Esophagus muscularis mucosa (tissue), 4 donors: ENCODE data around the gene ST3GAL6. TPM values are rescaled to one million over a fixed set of nuclear protein-coding genes. Genes with fewer than 3 reads are reported as not detected.

Source experiments
- DNase-seq: peaks from one replicate; pipeline ENCODE4 v3.0.0-alpha.2; 2017; ENCODE audit errors: extremely low spot score
- H3K27ac ChIP-seq, 4 donors: fragments of 200-600 bp; sonication (generic); replicated peaks in 1 of 4; 1 replicate in 3 of 4; 2 replicates in 1 of 4; pipeline ENCODE4 v1.5.1; 2016 to 2019; ENCODE audit warnings: mild to moderate bottlenecking in 1 of 4
- H3K27me3 ChIP-seq, 4 donors: fragments of 200-600 bp; sonication (generic); one replicate each; pipeline versions ENCODE4 v1.5.1 to v1.6.0; 2016 to 2019
- H3K36me3 ChIP-seq, 4 donors: fragments of 200-600 bp; sonication (generic); one replicate each; pipeline ENCODE4 v1.5.1; 2016 to 2019
- H3K4me1 ChIP-seq, 4 donors: fragments of 200-600 bp; sonication (generic); one replicate each; pipeline ENCODE4 v1.5.1; 2016 to 2019
- H3K4me3 ChIP-seq, 4 donors: fragments of 200-600 bp; sonication (generic); 1 replicate in 2 of 4; 2 replicates in 2 of 4; pipeline ENCODE4 v1.5.1; 2016 to 2019; ENCODE audit warnings: mild to moderate bottlenecking in 4 of 4, moderate library complexity in 1 of 4
- H3K9me3 ChIP-seq, 4 donors: fragments of 200-600 bp; sonication (generic); 1 replicate in 3 of 4; 2 replicates in 1 of 4; pipeline ENCODE4 v1.5.1; 2016 to 2019
- EP300 ChIP-seq: sonication (generic); formaldehyde crosslinking; IDR thresholded peaks from one replicate; pipeline ENCODE4 v1.6.1; 2017; ENCODE audit warnings: antibody characterized with exemption
- POLR2A ChIP-seq: fragments of 450-650 bp; IDR thresholded peaks from one replicate; pipeline ENCODE4 v1.6.1; 2017; ENCODE audit warnings: antibody characterized with exemption, moderate library complexity, mild to moderate bottlenecking, low read depth
- POLR2AphosphoS5 ChIP-seq, 2 donors: sonication (generic); formaldehyde crosslinking; IDR thresholded peaks; one replicate each; pipeline ENCODE4 v1.6.1; 2017; ENCODE audit warnings: antibody characterized with exemption in 2 of 2
- WGBS: methylation state at CpG from one replicate; pipeline ENCODE4 v1.1.5; 2018; 5-methylcytosine and 5-hydroxymethylcytosine counted together
- intact Hi-C: fragments of 100-400 bp; cut with DNase I; formaldehyde crosslinking; loops from one replicate; pipeline ENCODE4 v1.15.1; 2023
- total RNA-seq, 4 donors: library from RNA; depleted of rRNA; stranded (reverse); fragments of >200 nt; gene quantifications; one replicate each; pipeline versions ENCODE4 v1.1.0 to v1.2.1, GENCODE V29; 2016
- TF ChIP-seq, protein P1 (sequence below), 3 experiments: fragments of 200-600 bp in 2 of 3; fragments of 450-650 bp in 1 of 3; sonication (generic) in 2 of 3; IDR thresholded peaks; one replicate each; pipeline ENCODE4 v1.5.1; 2017 to 2019; ENCODE audit warnings: antibody characterized with exemption in 3 of 3, mild to moderate bottlenecking in 2 of 3, moderate library complexity in 1 of 3

The ST3GAL6 gene
- total RNA-seq, 4 donors from 2014 or later: 3.3 to 10.8 (median 4.6) TPM

DNA sequence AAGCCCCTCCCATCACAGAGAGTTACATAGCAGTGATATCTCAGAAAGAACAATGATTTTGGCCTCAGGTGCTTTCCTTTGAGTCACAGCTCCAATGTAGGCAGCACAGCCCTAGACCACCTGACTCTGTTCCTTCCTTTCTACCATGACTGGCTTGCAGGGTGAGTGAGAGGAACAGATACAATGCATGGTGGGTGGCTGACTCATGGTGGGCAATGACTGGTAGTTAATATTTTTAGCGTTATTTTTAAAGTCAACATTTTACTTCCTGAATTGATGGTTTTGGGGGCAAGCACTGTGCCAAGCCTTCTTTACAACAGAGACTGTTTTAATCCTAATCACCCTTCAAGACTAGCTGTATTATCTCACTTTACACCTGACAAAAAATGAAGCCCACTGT lies 32.8 kb upstream of the ST3GAL6 start:
- TF ChIP-seq, protein P1, sequence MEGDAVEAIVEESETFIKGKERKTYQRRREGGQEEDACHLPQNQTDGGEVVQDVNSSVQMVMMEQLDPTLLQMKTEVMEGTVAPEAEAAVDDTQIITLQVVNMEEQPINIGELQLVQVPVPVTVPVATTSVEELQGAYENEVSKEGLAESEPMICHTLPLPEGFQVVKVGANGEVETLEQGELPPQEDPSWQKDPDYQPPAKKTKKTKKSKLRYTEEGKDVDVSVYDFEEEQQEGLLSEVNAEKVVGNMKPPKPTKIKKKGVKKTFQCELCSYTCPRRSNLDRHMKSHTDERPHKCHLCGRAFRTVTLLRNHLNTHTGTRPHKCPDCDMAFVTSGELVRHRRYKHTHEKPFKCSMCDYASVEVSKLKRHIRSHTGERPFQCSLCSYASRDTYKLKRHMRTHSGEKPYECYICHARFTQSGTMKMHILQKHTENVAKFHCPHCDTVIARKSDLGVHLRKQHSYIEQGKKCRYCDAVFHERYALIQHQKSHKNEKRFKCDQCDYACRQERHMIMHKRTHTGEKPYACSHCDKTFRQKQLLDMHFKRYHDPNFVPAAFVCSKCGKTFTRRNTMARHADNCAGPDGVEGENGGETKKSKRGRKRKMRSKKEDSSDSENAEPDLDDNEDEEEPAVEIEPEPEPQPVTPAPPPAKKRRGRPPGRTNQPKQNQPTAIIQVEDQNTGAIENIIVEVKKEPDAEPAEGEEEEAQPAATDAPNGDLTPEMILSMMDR (IDR thresholded peaks at IDR 0.05): no peak
- TF ChIP-seq POLR2AphosphoS5 (IDR thresholded peaks at IDR 0.05): peak in 1 of 2 donors; percentile 13
- no peak for DNase-seq
- Histone ChIP-seq H3K36me3 (no peaks in the 10 kb centered on the region), H3K27ac (no peak overlapping the region), H3K4me1 (peaks cover 6 to 27% (median 23%) of the 10 kb centered on the region in 4 donors), H3K27me3 (no peaks in the 10 kb centered on the region), H3K9me3 (no peaks in the 10 kb centered on the region), H3K4me3 (no peak overlapping the region)
- intact Hi-C loops: loop anchor here (10.0 kb wide), 1 partner anchor 136 kb away; the partner anchor contains the start of gene CPOX
- 77% methylated on average over 1 of the region's 1 CpG for WGBS

DNA sequence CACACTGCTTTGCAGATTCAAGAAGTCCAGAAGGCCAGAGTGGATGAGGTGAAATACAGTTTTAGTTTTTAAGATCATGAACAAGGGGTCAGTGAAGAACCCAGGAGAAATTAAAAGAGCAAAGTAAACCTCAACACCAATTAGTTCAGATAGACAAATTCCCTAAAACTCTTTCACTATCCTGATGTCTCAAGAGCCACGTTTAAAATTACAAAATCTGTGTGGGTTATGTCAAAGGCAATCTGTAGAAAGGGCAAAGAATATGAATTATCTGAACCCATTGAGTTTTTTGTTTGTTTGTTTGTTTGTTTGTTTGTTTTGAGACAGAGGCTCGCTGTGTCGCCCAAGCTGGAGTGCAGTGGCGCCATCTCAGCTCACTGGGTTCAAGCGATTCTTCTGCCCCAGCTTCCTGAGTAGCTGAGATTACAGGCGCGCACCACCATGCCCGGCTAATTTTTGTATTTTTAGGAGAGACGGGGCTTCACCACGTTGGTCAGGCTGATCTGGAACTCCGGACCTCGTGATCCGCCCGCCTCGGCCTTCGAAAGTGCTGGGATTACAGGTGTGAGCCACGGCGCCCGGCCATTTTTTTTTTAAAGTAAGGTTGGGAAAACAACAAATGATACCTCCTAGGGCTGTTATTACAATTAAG lies 32.1 kb upstream of the ST3GAL6 start:
- TF ChIP-seq EP300: no peak
- TF ChIP-seq POLR2A: no peak
- TF ChIP-seq, protein P1 (IDR thresholded peaks at IDR 0.05): no peak
- Histone ChIP-seq H3K27ac (no peak overlapping the region), H3K36me3 (no peaks in the 10 kb centered on the region), H3K4me3 (no peak overlapping the region), H3K9me3 (no peaks in the 10 kb centered on the region), H3K27me3 (no peaks in the 10 kb centered on the region), H3K4me1 (peaks cover 9 to 31% (median 23%) of the 10 kb centered on the region in 4 donors)
- intact Hi-C loops: loop anchor here (10.0 kb wide), 1 partner anchor 136 kb away; the partner anchor contains the start of gene CPOX
- 93% methylated on average over 19 of the region's 19 CpGs for WGBS
- DNase-seq: no peak

DNA sequence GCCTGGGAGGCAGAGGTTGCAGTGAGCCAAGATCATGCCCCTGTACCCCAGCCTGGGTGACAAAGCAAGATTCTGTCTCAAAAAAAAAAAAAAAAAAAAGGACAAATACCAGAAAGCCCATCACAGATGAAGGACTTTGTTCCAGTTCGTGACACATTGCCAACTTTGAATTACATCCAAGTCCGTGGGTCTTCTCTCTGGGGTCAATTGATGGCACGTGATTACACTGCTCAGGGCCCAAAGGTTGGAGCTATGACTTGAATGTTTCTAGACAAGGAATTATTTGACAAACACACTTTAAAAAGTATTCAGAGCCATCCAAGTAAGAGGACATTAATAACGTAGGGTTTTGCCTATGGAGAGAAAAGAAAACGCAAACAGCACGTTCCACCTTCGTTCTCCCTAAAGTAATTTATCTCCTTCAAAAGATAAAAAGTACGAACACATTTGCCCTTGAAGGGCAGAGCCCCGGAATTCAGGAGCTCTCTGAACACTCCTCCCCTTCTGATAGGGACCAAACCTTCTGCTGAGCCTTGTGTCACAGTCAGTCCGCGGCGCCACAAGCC lies 31.3 kb upstream of the ST3GAL6 start:
- 5% methylated on average over 12 of the region's 12 CpGs for WGBS
- H3K36me3 ChIP-seq: no peaks in the 10 kb centered on the region
- TF ChIP-seq EP300 (no peak), POLR2AphosphoS5 (IDR thresholded peaks at IDR 0.05) (peak in 1 of 2 donors; percentile 46)
- H3K9me3 ChIP-seq: no peaks in the 10 kb centered on the region
- intact Hi-C loops: loop anchor here (10.0 kb wide), 1 partner anchor 137 kb away; the partner anchor contains the start of gene CPOX
- peak overlapping the region; percentile 62 to 78 (median 74) for H3K27ac ChIP-seq
- DNase-seq: no peak
- H3K27me3 ChIP-seq: no peaks in the 10 kb centered on the region
- peaks cover 9 to 31% (median 23%) of the 10 kb centered on the region in 4 donors for H3K4me1 ChIP-seq
- peak overlapping the region; percentile 64 to 81 (median 74) for H3K4me3 ChIP-seq

DNA sequence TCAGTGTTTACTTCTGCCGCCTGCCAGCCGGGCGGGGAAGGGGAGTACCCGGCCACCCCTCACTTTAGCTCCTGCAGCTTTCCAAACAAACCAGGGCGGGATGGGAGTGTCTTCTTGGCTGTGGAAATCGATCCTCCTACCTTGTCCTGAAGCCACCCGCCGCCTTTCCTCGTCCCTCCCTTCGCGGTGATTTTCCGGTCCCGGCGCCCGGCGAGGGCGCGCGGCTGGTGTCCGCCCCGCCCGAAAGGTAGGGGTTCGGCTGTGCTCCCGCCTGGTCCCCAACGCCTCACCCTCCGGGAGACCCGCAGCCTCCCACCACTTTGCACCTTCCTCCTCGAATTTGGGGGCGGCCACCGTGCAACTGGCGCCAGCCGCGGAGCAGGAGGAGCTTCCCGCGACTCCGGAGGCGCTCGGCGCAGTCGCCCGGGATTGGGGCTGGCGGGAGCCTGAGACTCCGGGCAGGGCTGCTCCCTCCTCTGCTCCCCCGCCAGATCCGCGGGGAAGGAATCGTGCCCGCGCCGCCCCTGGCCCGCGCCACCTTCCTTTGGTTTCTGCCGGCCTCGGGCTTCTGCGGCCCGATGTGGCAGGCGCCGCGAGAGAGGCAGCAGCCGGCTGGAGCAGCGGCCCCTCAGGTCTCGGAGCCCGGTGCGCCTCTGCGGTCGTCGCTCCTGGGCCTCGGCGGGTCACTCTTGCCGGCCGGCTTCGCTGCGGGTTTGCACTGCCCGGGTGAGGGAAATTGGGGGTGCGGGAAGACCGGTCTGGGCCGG lies 30.7 kb upstream of the ST3GAL6 start:
- H3K4me1 ChIP-seq: peaks cover 9 to 31% (median 23%) of the 10 kb centered on the region in 4 donors
- DNase-seq: no peak
- H3K4me3 ChIP-seq: peak overlapping the region; percentile 64 to 81 (median 74)
- no peaks in the 10 kb centered on the region for H3K36me3 ChIP-seq
- H3K27ac ChIP-seq: peak overlapping the region; percentile 62 to 78 (median 74)
- TF ChIP-seq POLR2AphosphoS5 (IDR thresholded peaks at IDR 0.05) (peak in 1 of 2 donors; percentile 54), POLR2A (no peak), EP300 (no peak)
- TF ChIP-seq, protein P1 (IDR thresholded peaks at IDR 0.05): no peak
- no peaks in the 10 kb centered on the region for H3K27me3 ChIP-seq
- no peaks in the 10 kb centered on the region for H3K9me3 ChIP-seq
- WGBS: 0% methylated on average over 3 of the region's 77 CpGs
- intact Hi-C loops: loop anchor here (10.0 kb wide), 1 partner anchor 138 kb away; the partner anchor contains the start of gene CPOX
